ENCODE data around the gene BRMS1.
"Not testable (repeated sequence)": the region's sequence is repeated elsewhere in the genome, so short reads cannot be mapped to it uniquely, and the experiment has no call there.

BRMS1 gene

GRCh38 chr11:66344550-66345315, at the start of gene BRMS1:
BRMS1 (minus strand) TSS chr11:66345104; CDS start chr11:66342234, 2,870 bp downstream.
- peak; percentile 96 for DNase-seq (ENCODE audit: low spot score)

- no peak for DNase-seq (ENCODE audit: low spot score)
Measured at GRCh38 chr11:66393954-66394353, 49.0 kb upstream of the BRMS1 start.

GRCh38 chr11:66391322-66391721, 46.4 kb upstream of the BRMS1 start:
- no peak for DNase-seq (ENCODE audit: low spot score)

- peak; percentile 78 for DNase-seq (ENCODE audit: low spot score)
Measured at GRCh38 chr11:66388780-66389386, 44.0 kb upstream of the BRMS1 start.

GRCh38 chr11:66386171-66387069, 41.5 kb upstream of the BRMS1 start:
- peak; percentile 73 for DNase-seq (ENCODE audit: low spot score)

GRCh38 chr11:66384316-66384715, 39.4 kb upstream of the BRMS1 start:
- DNase-seq (ENCODE audit: low spot score): not testable (repeated sequence)

- DNase-seq (ENCODE audit: low spot score): not testable (repeated sequence)
Measured at GRCh38 chr11:66380264-66380663, 35.4 kb upstream of the BRMS1 start.

- not testable (repeated sequence) for DNase-seq (ENCODE audit: low spot score)
Measured at GRCh38 chr11:66373690-66374287, 28.9 kb upstream of the BRMS1 start.

- no peak for DNase-seq (ENCODE audit: low spot score)
Measured at GRCh38 chr11:66373265-66373664, 28.4 kb upstream of the BRMS1 start.

- peak; percentile 96 for DNase-seq (ENCODE audit: low spot score)
Measured at GRCh38 chr11:66371627-66372415, 26.9 kb upstream of the BRMS1 start, which contains the start of gene SLC29A2. SLC29A2 (minus strand) TSS chr11:66371760; CDS start chr11:66371591, 169 bp downstream.

- DNase-seq (ENCODE audit: low spot score): no peak
Measured at GRCh38 chr11:66369073-66369894, 24.4 kb upstream of the BRMS1 start.

GRCh38 chr11:66368484-66368883, 23.6 kb upstream of the BRMS1 start:
- DNase-seq (ENCODE audit: low spot score): no peak

GRCh38 chr11:66367561-66368312, 22.8 kb upstream of the BRMS1 start:
- no peak for DNase-seq (ENCODE audit: low spot score)

- DNase-seq (ENCODE audit: low spot score): no peak
Measured at GRCh38 chr11:66366844-66367477, 22.1 kb upstream of the BRMS1 start.

- DNase-seq (ENCODE audit: low spot score): no peak
Measured at GRCh38 chr11:66365711-66366619, 21.1 kb upstream of the BRMS1 start.

- no peak for DNase-seq (ENCODE audit: low spot score)
Measured at GRCh38 chr11:66365166-66365565, 20.3 kb upstream of the BRMS1 start.

- no peak for DNase-seq (ENCODE audit: low spot score)
Measured at GRCh38 chr11:66363805-66364535, 19.1 kb upstream of the BRMS1 start.
